SH-SY5Y (cell line): ENCODE data around the gene PMP22.

Experiments used
- GATA2 ChIP-seq: IDR thresholded peaks from 2 replicates; pipeline ENCODE4 v1.6.1; 2011; ENCODE audit warnings: mild to moderate bottlenecking, low read depth, low read length
- GATA3 ChIP-seq: IDR thresholded peaks from 2 replicates; pipeline ENCODE4 v1.6.1; 2011; ENCODE audit warnings: low read depth, mild to moderate bottlenecking, low read length, moderate library complexity

- TF ChIP-seq GATA3, result no peak
- TF ChIP-seq GATA2, result no peak
Measured at GRCh38 chr17:15220785-15221184, 44.3 kb downstream of the PMP22 start.
